ENCODE measurements around the gene TK1. TPM values are rescaled to one million over a fixed set of nuclear protein-coding genes. Genes with fewer than 3 reads are reported as not detected.

TK1 gene
- total RNA-seq, 1 experiment from 2014 or later: 153 TPM

- POLR2A ChIA-PET: no interaction called here
- in situ Hi-C loops (cut with HindIII; ENCODE audit: low pct_unique_long_range_greater_than_20kb, low sequenced_read_pairs): no loop called here
Observed at GRCh38 chr17:78205124-78205775, 18.4 kb upstream of the TK1 start.

More at GRCh38 chr17:78205124-78205775, 18.4 kb upstream of the TK1 start:
- intact Hi-C loops (cut with micrococcal nuclease; ENCODE audit: unreplicated experiment): no loop called here
- no peak for TF ChIP-seq POLR2AphosphoS5 (IDR thresholded peaks at IDR 0.05; ENCODE audit: low read depth, low read length)
- TF ChIP-seq REST (IDR thresholded peaks at IDR 0.05; ENCODE audit: insufficient read depth in 1 of 2, low read depth in 2 of 2, low read length in 1 of 2): no peak
- TF ChIP-seq SIN3A (IDR thresholded peaks at IDR 0.05; ENCODE audit: borderline replicate concordance, insufficient read depth, low read depth, low read length): no peak
- no peak for TF ChIP-seq CTCF (IDR thresholded peaks at IDR 0.05)
- no peak for TF ChIP-seq TCF7L2 (IDR thresholded peaks at IDR 0.05; ENCODE audit: low read depth, low read length)
- no peaks in the 10 kb centered on the region for H3K36me3 ChIP-seq (ENCODE audit: control insufficient read depth, insufficient read depth, low read length)
- no peaks in the 10 kb centered on the region for H3K4me1 ChIP-seq (ENCODE audit: control insufficient read depth, insufficient read depth, low read length)
- no peaks in the 10 kb centered on the region for H3K9me3 ChIP-seq (ENCODE audit: control insufficient read depth, insufficient read depth, low read depth, low read length)
- ATAC-seq (no peak), DNase-seq (ENCODE audit: low read depth, low spot score) (no peak)
- no peaks in the 10 kb centered on the region for H3K27me3 ChIP-seq (ENCODE audit: control insufficient read depth, insufficient read depth, low read length)
- CTCF ChIA-PET: no interaction called here
- no peak overlapping the region for H3K27ac ChIP-seq (ENCODE audit: low read length)
- no peak overlapping the region for H3K4me3 ChIP-seq (ENCODE audit: low read depth in 2 of 2, low read length in 2 of 2)
- no TSS peak for BruUV-seq (replicated peaks)
